ENCODE data around the gene MGP.

Gene MGP

DNA sequence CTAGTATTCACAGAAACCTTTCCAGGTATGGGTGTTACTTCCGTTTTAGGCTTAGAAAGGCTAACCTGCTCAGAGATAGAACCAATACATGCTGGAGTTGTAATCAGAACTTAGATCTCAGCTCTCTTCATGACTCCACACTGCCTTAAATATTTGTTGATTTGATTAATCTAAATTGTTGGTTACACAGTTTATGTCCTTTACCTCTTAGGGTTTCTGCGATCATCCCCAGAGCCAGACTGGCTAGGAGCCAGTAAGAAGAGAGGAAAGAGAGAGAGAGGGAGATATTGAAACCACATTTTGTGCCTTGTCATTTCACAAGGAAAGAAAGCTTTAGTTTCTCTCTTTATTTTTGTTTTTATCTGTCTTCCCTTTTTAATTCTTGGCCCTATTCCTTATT lies 16.8 kb upstream of the MGP start:
- no peak for DNase-seq

DNA sequence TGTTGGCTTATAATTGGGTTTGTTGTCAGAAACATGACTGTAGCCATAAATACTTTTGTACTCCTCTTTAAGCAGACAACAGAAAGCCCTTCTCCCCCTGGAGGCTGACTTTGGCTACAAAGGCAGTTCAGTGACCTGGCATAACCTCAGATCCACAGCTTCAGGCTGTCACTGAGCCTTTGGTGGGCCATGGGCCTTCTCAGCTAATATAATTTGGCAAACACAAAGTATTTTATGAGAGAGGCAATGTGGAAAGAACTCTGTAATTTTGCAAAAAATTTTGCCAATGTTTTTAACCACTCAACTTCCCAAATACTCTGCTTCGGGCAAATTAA lies 15.5 kb upstream of the MGP start:
- DNase-seq, result no peak

DNA sequence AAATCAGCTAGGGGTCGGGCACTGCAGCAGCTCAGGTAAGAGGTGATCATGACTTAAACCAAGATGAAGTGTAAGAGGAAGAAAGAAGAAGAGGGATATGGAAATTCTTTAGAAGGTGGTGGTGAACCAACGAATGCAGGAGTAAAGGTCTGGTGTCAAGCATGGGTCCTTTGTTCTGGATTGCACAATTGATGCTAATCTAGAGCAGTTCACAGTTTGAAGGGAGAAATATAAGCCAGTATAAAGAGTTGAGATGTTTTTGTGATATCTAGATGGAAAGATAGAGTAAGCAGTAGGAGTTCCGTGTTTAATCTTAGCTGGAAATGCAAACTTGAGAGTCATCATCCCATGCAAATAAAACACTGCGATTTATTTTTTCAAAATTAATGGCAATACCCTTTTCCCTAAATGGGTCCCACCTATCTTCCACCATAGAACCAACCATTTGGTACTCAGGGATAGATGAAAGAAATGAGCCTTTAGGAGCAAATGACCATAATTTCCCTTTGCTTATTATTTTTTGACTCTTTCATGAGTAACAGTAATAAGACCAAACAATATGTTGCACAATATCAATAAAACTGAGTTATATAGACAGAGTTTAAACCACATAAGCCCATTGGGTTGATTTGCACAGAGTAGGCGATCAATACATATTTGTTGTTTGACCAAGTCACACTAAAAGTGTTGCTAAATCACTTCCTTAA lies 15.0 kb upstream of the MGP start:
- no peak for DNase-seq

DNA sequence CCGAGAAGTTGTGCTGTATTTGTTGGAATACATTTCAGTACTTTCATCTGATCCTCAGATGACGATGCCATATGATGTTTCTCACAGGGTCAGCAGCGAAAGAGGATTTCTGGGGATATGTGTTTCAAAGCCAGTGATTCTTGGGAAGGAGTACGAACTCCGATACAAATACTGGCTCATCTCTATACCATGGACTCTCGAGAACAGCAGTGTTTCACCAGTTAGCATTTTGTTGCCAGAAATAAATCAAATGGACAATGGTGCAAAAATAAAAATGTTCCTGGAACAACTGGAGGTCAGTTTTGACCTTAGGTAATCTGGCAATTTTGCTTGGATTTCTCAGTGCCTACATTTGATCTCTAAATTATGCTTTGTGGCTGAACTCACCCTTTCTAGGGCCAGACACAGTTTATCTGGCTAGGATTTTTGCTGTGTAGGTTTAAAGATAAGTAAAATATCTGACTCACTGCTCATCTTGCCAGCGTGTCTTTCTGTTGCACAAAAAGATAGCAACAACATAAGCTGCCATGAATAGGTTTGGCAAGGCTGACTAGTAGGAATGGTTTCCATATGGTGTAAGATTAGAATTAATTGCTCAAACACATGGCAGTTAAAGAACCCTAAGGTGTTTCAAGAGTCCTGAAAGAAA lies 11.0 kb upstream of the MGP start:
- no peak for DNase-seq

DNA sequence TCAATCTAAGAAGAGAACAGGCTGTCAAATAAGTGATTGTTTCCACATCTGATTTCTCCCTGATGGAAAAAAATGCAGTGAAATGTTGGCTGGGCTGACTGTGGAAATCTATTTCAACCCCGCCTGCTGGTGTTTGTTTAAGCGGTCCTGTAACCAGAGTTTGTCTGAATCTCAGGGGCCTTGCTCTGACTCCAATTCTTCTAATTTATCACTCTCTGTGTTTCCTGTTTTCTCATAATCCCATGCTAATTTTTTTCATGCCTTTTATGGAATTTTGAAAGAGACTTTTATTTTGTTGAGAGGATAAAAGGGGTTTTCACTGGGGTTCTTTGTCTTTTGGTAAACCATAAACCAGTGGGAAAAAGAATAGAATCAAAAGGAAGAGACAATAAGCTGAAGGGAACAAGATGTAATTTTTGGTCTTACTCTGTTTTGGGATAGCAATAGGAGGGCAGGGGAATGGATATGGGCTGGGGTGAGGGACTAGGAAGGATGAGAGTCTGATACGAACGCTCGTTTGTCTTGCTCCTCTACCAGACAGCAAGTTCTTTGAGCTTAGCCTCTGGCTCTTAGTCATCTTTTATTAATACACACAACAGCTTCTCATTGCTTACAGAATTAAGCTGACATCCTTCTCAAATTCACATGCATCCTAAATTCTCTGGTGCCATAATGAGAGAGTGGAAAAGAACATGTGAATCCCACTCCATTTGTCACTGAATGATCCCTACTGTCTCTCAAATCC lies 8.0 kb upstream of the MGP start:
- DNase-seq, result no peak

DNA sequence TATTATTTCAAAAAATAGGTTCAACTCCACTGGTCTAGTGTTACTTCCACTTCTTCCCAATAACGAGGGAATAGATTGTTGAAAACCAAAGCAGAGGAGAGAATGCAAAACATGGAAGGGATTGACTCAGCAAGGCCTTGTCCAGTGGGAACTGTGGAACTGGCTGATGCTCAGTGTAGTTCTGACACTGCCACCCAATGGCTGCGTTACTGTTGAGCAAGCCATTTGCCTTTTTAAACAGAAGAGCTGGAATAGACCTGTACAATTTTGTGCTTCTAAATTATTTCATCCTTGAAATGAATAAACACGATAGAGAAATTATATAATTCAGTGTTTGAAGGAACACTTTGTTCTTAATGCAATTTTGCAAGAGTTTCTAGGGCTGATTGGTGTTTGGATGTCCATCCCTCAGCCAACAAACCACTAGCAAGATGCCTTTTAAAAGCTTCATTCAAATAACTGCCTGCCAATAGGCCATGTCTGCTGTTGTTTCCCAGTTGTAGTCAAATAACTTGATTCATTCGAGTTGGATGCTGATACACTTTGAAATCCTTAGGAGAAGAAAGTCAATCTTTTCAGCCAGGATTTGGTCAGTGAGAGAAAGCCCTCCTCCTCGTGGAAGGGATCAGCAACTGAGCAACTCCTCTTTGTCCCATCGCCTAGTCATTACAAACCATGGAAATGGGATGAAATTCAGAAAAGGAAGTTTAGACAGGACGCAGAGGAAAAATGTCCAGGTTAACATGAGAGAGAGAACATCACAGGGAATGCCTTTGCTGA lies 7.3 kb upstream of the MGP start:
- no peak for DNase-seq

GRCh38 chr12:14890701-14891100 lies 5.0 kb upstream of the MGP start:
- DNase-seq, result no peak

DNA sequence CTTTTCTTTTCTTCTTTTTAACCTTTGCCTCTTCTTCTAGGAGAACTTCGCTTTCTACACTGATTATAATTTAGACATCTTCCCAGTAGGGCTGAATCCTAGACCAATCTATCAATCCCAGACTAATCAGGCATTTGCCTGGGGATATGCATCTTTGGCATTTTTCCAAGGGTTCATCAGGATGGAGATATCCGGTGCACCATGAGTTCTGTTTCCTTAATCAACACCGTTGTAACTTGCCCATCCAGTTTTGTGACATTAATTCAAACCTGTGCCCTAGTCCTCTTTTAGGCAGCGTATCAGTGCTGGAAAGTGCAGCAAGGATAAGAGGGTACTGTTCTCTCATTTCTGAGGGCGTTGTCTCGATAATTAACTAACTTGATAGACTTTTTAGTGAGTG lies 617 bp upstream of the MGP start:
- DNase-seq, result no peak

GRCh38 chr12:14884458-14884878 lies 1.2 kb downstream of the MGP start:
- DNase-seq, result peak; percentile 88

- DNase-seq, result no peak
Measured at GRCh38 chr12:14883686-14884085, 2.0 kb downstream of the MGP start.

DNA sequence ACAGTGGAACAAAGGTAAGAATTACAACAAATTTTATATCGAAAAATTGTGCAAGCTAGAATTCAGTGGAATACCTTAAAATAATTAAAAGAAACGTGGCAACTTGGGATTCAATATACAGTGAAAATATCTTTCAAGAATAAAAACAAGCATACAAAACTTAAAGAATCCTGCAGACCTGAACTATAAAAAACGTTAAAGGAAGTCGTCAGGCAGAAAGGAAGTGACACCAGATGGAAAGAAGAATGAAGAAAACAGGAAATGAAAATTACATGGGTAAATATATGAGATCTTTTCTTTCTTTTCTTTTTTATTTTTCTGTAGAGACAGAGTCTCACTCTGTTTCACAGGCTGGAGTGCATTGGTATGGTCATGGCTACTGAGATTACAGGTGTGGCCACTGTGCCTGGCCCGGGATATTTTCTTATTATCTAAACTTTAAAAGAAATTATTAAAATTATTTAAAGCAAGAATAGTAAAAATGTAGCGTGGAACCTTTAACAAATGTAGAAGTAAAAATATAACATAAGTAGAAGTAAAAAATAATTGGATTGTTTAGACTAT lies 4.7 kb downstream of the MGP start:
- DNase-seq, result no peak

GRCh38 chr12:14879222-14879933 lies 6.3 kb downstream of the MGP start:
- no peak for DNase-seq

DNA sequence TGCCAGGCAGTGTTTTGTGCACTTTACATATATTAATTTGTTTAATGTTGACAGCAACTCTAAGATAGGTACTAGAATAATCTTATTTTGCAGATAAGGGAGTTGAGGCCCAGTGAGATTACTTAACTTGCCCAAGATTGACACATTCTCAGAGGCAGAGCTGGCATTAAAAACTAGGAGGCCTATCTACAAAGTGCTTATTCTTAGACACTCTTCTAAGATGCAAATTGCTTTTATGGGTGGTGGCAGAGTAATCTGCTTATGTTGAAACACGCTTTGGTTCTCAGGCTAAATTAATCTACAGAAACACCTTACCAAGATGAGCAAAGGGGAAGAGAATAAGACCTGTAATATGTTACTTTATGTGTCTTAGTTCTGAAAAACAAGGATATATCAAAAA lies 7.2 kb downstream of the MGP start:
- no peak for DNase-seq

- no peak for DNase-seq
Measured at GRCh38 chr12:14876833-14877232, 8.8 kb downstream of the MGP start.

GRCh38 chr12:14874882-14875281 lies 10.8 kb downstream of the MGP start:
- DNase-seq, result no peak

DNA sequence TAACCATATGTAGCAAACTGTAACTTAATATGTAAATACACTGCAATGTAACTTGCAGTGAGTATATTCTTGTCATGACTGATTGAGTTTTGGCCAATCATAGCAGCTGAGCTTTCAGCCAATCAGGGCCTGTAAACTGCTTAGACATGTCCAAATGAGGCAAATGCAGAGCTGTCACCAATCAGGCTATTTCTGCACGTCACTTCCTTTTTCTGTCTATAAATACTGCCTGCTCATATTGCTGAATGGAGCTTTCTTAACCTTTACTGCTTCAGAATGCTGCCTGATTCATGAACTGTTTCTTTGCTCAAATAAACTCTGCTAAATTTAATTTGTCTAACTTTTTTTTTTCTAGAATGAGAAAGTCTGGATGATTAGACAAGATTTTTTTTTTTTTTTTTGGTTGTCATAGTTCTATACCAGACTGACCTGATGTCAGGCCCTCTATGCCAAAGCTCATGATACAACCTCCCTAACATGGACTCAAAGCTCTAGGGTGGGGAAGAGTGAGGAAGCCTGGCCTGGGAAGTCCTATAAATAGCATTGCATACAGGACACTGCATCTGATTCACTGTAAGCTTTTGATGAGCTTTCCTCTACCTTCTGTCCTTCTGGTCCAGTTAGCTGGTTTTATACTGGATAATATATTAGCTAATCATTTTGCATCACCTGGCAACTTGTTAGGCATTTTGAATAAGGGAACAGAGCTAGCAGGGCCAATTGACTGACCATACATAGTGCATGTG lies 12.0 kb downstream of the MGP start:
- DNase-seq, result no peak

DNA sequence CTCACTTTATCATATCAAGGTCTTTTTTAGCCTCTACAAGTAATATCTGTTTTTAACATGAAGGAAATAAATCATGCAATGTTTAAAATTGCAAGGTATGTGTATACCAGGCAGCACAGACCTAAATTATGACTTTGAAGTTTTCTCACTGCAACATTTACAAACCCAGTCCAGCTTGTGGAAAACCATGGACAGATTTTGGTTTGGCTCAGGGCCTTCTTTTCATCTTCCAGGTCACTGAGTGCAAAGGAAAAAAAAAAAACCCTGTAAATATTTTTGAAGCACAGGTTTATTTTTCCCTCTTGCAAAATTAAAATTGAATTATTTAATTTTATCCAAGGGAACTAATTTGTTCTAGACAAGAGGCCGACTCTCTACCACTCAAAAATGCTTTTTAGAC lies 13.8 kb downstream of the MGP start:
- no peak for DNase-seq

- no peak for DNase-seq
Measured at GRCh38 chr12:14871247-14871646, 14.4 kb downstream of the MGP start.

DNA sequence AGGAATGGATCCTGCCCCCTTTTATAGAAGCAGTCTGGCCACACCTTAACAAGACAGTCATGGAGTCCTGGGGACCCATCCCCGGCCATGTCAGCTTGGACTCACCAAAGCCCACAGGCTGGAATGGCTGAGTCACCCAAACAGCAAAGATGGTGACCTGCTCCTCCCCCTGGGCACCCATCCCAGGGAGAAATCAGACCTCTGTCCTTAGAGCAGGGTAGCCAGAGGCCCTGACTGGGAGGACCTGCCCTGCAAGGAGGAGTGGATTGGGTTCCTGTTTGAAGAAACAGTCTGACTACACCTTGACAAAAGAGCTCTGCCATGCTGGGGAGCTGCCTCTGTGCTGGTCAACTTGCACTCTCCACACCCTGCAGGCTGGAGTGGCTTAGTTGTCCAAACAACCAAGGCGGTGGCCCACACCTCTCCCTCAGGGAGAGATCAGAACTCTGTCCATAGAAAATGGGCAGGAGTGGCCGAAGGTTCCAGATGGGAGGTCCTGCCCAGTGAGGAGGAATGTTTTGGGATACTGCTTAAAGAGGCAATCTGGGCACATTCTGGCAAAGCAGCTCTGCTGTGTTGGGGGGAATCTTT lies 16.6 kb downstream of the MGP start:
- DNase-seq, result no peak

GRCh38 chr12:14860490-14860889 lies 25.2 kb downstream of the MGP start:
- no peak for DNase-seq

GRCh38 chr12:14858513-14858912 lies 27.1 kb downstream of the MGP start:
- no peak for DNase-seq
